HepG2 (cell line): ENCODE data around the gene ABHD4. TPM values are rescaled to one million over a fixed set of nuclear protein-coding genes. Genes with fewer than 3 reads are reported as not detected.

Experiments used
- AKAP8 ChIP-seq: sonication (generic); formaldehyde crosslinking; IDR thresholded peaks from 2 replicates; pipeline ENCODE4 v1.5.1; 2020; ENCODE audit warnings: mild to moderate bottlenecking, missing genetic modification reagents
- ATF3 ChIP-seq: sonication (generic); formaldehyde crosslinking; IDR thresholded peaks from 2 replicates; pipeline ENCODE4 v1.4.0; 2020; ENCODE audit warnings: missing genetic modification reagents
- CBX5 ChIP-seq: sonication (generic); formaldehyde crosslinking; IDR thresholded peaks from 2 replicates; pipeline ENCODE4 v1.4.0; 2020; ENCODE audit warnings: missing genetic modification reagents, borderline replicate concordance
- CENPBD1 ChIP-seq: sonication (generic); formaldehyde crosslinking; IDR thresholded peaks from 2 replicates; pipeline ENCODE4 v1.8.0; 2022; ENCODE audit warnings: missing genetic modification reagents, low read depth, mild to moderate bottlenecking, borderline replicate concordance
- CENPX ChIP-seq: sonication (generic); formaldehyde crosslinking; IDR thresholded peaks from 2 replicates; pipeline ENCODE4 v1.9.0; 2021; ENCODE audit warnings: mild to moderate bottlenecking, missing genetic modification reagents, moderate library complexity
- FOXM1 ChIP-seq: sonication (generic); formaldehyde crosslinking; IDR thresholded peaks from 2 replicates; pipeline ENCODE4 v1.5.0; 2020; ENCODE audit warnings: missing genetic modification reagents
- GZF1 ChIP-seq: sonication (generic); formaldehyde crosslinking; IDR thresholded peaks from 2 replicates; pipeline ENCODE4 v1.5.1; 2020; ENCODE audit warnings: mild to moderate bottlenecking, missing genetic modification reagents
- HMGXB4 ChIP-seq, 2 experiments: sonication (generic) in 1 of 2; formaldehyde crosslinking in 1 of 2; IDR thresholded peaks; 2 replicates each; pipeline versions ENCODE4 v1.4.0 to v1.6.1; 2018 to 2020; ENCODE audit warnings: missing genetic modification reagents in 2 of 2, borderline replicate concordance in 1 of 2, low read depth in 1 of 2, mild to moderate bottlenecking in 1 of 2, missing biosample characterization in 1 of 2
- HNF1B ChIP-seq: sonication (generic); formaldehyde crosslinking; IDR thresholded peaks from 2 replicates; pipeline ENCODE4 v1.5.1; 2020; ENCODE audit warnings: mild to moderate bottlenecking, moderate library complexity, missing genetic modification reagents
- MIER2 ChIP-seq: IDR thresholded peaks from 2 replicates; pipeline ENCODE4 v1.6.1; 2016; ENCODE audit warnings: missing biosample characterization, missing genetic modification reagents
- SUZ12 ChIP-seq: fragments of 150-350 bp; IDR thresholded peaks from 2 replicates; pipeline ENCODE4 v1.6.1; 2014; ENCODE audit warnings: low read depth, low read length
- TBX3 ChIP-seq: fragments of 450-650 bp; IDR thresholded peaks from 2 replicates; pipeline ENCODE4 v1.6.1; 2017; ENCODE audit warnings: antibody characterized with exemption, mild to moderate bottlenecking, inconsistent platforms, borderline replicate concordance
- ZFYVE20 ChIP-seq: sonication (generic); formaldehyde crosslinking; IDR thresholded peaks from 2 replicates; pipeline ENCODE4 v1.8.0; 2023; ENCODE audit warnings: low read depth, mild to moderate bottlenecking, moderate library complexity, missing genetic modification reagents, borderline replicate concordance
- ZNF121 ChIP-seq: sonication (generic); formaldehyde crosslinking; IDR thresholded peaks from 2 replicates; pipeline ENCODE4 v1.5.0; 2020; ENCODE audit warnings: mild to moderate bottlenecking, missing genetic modification reagents
- polyA plus RNA-seq, 8 experiments: library from polyadenylated mRNA; depleted of rRNA in 3 of 8; stranded (reverse) in 7 of 8; unstranded in 1 of 8; fragments of >200 nt; fragmentation: Illumina TruSeq in 4 of 8; extraction: Trizol in 4 of 8; gene quantifications; 2 replicates each; pipeline versions ENCODE4 v1.2.1 to v1.2.3, GENCODE V29; 2011 to 2016; ENCODE audit warnings: low read depth in 4 of 8, missing spikeins in 1 of 8, mixed read lengths in 1 of 8; ENCODE audit not compliant: insufficient read depth in 1 of 8
- total RNA-seq, 5 experiments: library from RNA; depleted of rRNA; stranded (reverse); fragments of >200 nt; fragmentation: Illumina TruSeq; extraction: Trizol; gene quantifications; 2 replicates each; pipeline ENCODE4 v1.2.3, GENCODE V29; 2016; ENCODE audit warnings: low read depth in 1 of 5
- TF ChIP-seq, protein P1 (sequence below): IDR thresholded peaks from 2 replicates; pipeline ENCODE4 v1.6.1; 2012; ENCODE audit warnings: inconsistent platforms
- TF ChIP-seq, protein P2 (sequence below): sonication (generic); formaldehyde crosslinking; IDR thresholded peaks from 2 replicates; pipeline ENCODE4 v1.5.0; 2020; ENCODE audit warnings: missing genetic modification reagents
- TF ChIP-seq, protein P3 (sequence below): sonication (generic); formaldehyde crosslinking; IDR thresholded peaks from 2 replicates; pipeline ENCODE4 v1.5.1; 2020; ENCODE audit warnings: mild to moderate bottlenecking, missing genetic modification reagents, borderline replicate concordance

Gene ABHD4
- total and polyA plus RNA-seq, 2 of the 13 experiments (the other 11 are each of a cell fraction or from before 2014, with no cell fraction given) = 16.1 to 47.5 TPM

DNA sequence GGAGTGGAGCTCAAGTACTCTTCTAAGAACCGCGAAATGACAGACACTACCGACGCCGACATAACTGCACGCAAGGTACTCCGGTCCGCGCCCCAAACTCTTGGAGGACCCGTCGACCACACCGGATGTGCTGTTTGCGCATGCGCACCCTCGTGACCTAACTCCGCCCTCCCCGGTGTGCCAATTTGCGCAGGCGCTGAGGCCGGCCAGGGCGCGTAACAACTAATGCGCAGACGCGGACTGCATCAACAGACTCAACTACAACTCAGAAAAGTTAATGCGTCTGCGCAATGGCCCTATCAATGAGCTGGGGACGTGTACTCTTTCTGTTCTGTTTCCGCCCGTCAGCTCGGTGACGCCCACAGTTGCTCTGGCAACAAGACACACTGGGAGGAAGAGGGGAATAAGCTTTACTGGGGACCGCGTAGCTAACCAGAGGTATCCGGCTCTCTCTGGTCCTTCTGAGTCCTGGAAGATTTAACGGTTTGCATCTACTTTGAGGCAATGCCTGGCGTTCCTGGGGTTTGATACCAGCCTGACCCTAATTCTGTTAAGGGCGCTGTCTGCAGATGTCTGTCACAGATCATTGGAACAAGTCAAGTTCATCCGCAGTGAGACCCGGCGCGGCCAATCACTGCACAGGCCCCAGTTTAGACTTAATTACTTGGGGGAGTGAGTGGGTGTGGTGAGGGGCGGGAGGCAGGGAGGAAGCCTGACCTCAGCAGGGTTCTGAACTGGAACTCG is 8.8 kb upstream of the ABHD4 start, which contains the start of gene DAD1 (continued):
- peak; percentile 88 for TF ChIP-seq HNF1B (CRISPR knock-in tag)
- TF ChIP-seq GZF1 = peak; percentile 53; the same call in 1 of the 2 replicates
- no peak for TF ChIP-seq FOXM1
- TF ChIP-seq CENPX (CRISPR knock-in tag) = no peak
- TF ChIP-seq HMGXB4 (CRISPR knock-in tag; IDR thresholded peaks at IDR 0.05; ENCODE audit: borderline replicate concordance in 1 of 2, low read depth in 1 of 2) = peak; percentile 71 to 74; a peak in 3 of 4 replicates
- TF ChIP-seq CBX5 = peak; percentile 43; the same call in 1 of the 2 replicates
- TF ChIP-seq ZFYVE20 (CRISPR knock-in tag) = no peak
- TF ChIP-seq ZNF121 (CRISPR knock-in tag) = no peak
- peak; percentile 22; the same call in 1 of the 2 replicates for TF ChIP-seq MIER2
- peak; percentile 60; the same call in 1 of the 2 replicates for TF ChIP-seq AKAP8 (CRISPR knock-in tag)
- TF ChIP-seq ATF3 (CRISPR knock-in tag) = 0 out of 2 replicates have a peak, but pooled peaks have one; percentile 62
- TF ChIP-seq, protein P1, sequence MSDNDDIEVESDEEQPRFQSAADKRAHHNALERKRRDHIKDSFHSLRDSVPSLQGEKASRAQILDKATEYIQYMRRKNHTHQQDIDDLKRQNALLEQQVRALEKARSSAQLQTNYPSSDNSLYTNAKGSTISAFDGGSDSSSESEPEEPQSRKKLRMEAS = peak; percentile 83
- no peak for TF ChIP-seq SUZ12
- TF ChIP-seq, protein P2, sequence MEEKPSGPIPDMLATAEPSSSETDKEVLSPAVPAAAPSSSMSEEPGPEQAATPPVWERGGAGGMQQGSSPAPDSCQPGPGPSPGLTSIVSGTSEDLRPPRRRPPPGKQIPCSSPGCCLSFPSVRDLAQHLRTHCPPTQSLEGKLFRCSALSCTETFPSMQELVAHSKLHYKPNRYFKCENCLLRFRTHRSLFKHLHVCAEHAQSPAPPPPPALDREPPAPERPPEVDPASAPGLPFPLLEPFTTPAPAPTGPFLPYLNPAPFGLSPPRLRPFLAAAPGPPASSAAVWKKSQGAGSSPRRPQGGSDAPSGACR (CRISPR knock-in tag) = no peak; the same call in 1 of the 2 replicates
- no peak for TF ChIP-seq TBX3
- TF ChIP-seq CENPBD1 (CRISPR knock-in tag) = no peak
- TF ChIP-seq, protein P3, sequence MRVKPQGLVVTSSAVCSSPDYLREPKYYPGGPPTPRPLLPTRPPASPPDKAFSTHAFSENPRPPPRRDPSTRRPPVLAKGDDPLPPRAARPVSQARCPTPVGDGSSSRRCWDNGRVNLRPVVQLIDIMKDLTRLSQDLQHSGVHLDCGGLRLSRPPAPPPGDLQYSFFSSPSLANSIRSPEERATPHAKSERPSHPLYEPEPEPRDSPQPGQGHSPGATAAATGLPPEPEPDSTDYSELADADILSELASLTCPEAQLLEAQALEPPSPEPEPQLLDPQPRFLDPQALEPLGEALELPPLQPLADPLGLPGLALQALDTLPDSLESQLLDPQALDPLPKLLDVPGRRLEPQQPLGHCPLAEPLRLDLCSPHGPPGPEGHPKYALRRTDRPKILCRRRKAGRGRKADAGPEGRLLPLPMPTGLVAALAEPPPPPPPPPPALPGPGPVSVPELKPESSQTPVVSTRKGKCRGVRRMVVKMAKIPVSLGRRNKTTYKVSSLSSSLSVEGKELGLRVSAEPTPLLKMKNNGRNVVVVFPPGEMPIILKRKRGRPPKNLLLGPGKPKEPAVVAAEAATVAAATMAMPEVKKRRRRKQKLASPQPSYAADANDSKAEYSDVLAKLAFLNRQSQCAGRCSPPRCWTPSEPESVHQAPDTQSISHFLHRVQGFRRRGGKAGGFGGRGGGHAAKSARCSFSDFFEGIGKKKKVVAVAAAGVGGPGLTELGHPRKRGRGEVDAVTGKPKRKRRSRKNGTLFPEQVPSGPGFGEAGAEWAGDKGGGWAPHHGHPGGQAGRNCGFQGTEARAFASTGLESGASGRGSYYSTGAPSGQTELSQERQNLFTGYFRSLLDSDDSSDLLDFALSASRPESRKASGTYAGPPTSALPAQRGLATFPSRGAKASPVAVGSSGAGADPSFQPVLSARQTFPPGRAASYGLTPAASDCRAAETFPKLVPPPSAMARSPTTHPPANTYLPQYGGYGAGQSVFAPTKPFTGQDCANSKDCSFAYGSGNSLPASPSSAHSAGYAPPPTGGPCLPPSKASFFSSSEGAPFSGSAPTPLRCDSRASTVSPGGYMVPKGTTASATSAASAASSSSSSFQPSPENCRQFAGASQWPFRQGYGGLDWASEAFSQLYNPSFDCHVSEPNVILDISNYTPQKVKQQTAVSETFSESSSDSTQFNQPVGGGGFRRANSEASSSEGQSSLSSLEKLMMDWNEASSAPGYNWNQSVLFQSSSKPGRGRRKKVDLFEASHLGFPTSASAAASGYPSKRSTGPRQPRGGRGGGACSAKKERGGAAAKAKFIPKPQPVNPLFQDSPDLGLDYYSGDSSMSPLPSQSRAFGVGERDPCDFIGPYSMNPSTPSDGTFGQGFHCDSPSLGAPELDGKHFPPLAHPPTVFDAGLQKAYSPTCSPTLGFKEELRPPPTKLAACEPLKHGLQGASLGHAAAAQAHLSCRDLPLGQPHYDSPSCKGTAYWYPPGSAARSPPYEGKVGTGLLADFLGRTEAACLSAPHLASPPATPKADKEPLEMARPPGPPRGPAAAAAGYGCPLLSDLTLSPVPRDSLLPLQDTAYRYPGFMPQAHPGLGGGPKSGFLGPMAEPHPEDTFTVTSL (CRISPR knock-in tag) = no peak
